Astrocyte (in vitro differentiated cells and primary cell): ENCODE results near the gene PNKD.

ENCODE experiments used
- CTCF ChIP-seq: IDR thresholded peaks from 2 replicates; pipeline ENCODE4 v1.5.1; 2011; ENCODE audit warnings: low read depth, mild to moderate bottlenecking, inconsistent platforms, low read length, moderate library complexity; ENCODE audit not compliant: insufficient read depth
- EZH2 ChIP-seq: IDR thresholded peaks from 2 replicates; pipeline ENCODE4 v1.6.1; 2012; ENCODE audit warnings: mild to moderate bottlenecking, low read length, inconsistent platforms; ENCODE audit not compliant: insufficient read depth

GRCh38 chr2:218233543-218233942, 36.8 kb upstream of the PNKD start:
- no peak for TF ChIP-seq CTCF
- TF ChIP-seq EZH2: no peak
